HEK293 (cell line): ENCODE results near the gene LRRC53.

Source experiments
- ELK4 ChIP-seq: IDR thresholded peaks from 2 replicates; pipeline ENCODE4 v1.6.1; 2011; ENCODE audit warnings: mild to moderate bottlenecking, low read depth, low read length, borderline replicate concordance
- KLF16 ChIP-seq: fragments of 450-650 bp; formaldehyde crosslinking; IDR thresholded peaks from 2 replicates; pipeline ENCODE4 v1.5.1; 2017; ENCODE audit warnings: missing biosample characterization, missing genetic modification characterization
- TCF7L2 ChIP-seq: IDR thresholded peaks from 2 replicates; pipeline ENCODE4 v1.6.1; 2011; ENCODE audit warnings: low read depth, mild to moderate bottlenecking, inconsistent platforms, low read length, moderate library complexity, borderline replicate concordance
- ZBTB7A ChIP-seq: fragments of 450-650 bp; formaldehyde crosslinking; IDR thresholded peaks from 2 replicates; pipeline ENCODE4 v1.5.1; 2016; ENCODE audit warnings: low read depth, missing biosample characterization, missing genetic modification characterization
- ZFP41 ChIP-seq: fragments of 450-650 bp; formaldehyde crosslinking; IDR thresholded peaks from 2 replicates; pipeline ENCODE4 v1.5.1; 2016; ENCODE audit warnings: missing biosample characterization, missing genetic modification characterization, borderline replicate concordance
- ZNF10 ChIP-seq: fragments of 450-650 bp; formaldehyde crosslinking; IDR thresholded peaks from 2 replicates; pipeline ENCODE4 v1.5.1; 2017; ENCODE audit warnings: missing biosample characterization, missing genetic modification characterization
- ZNF214 ChIP-seq: fragments of 450-650 bp; formaldehyde crosslinking; IDR thresholded peaks from 2 replicates; pipeline ENCODE4 v1.5.1; 2017; ENCODE audit warnings: missing biosample characterization, mild to moderate bottlenecking, missing genetic modification characterization, borderline replicate concordance
- ZNF350 ChIP-seq: fragments of 450-650 bp; formaldehyde crosslinking; IDR thresholded peaks from 2 replicates; pipeline ENCODE4 v1.5.0; 2017; ENCODE audit warnings: missing biosample characterization, mild to moderate bottlenecking, missing genetic modification characterization
- ZNF529 ChIP-seq: fragments of 450-650 bp; formaldehyde crosslinking; IDR thresholded peaks from 2 replicates; pipeline ENCODE4 v1.5.1; 2017; ENCODE audit warnings: missing genetic modification characterization, missing biosample characterization; ENCODE audit not compliant: insufficient replicate concordance
- ZNF530 ChIP-seq: fragments of 450-650 bp; formaldehyde crosslinking; IDR thresholded peaks from 2 replicates; pipeline ENCODE4 v1.5.1; 2016; ENCODE audit warnings: low read depth, missing biosample characterization, missing genetic modification characterization
- ZNF701 ChIP-seq: fragments of 450-650 bp; formaldehyde crosslinking; IDR thresholded peaks from 2 replicates; pipeline ENCODE4 v1.5.1; 2016; ENCODE audit warnings: missing biosample characterization, missing genetic modification characterization
- ZNF768 ChIP-seq: fragments of 450-650 bp; formaldehyde crosslinking; IDR thresholded peaks from 2 replicates; pipeline ENCODE4 v1.5.1; 2018; ENCODE audit warnings: missing biosample characterization, mild to moderate bottlenecking, missing genetic modification characterization
- TF ChIP-seq, protein P1 (sequence below): fragments of 450-650 bp; formaldehyde crosslinking; IDR thresholded peaks from 2 replicates; pipeline ENCODE4 v1.5.1; 2016; ENCODE audit warnings: missing biosample characterization, missing genetic modification characterization
- TF ChIP-seq, protein P2 (sequence below): fragments of 450-650 bp; formaldehyde crosslinking; IDR thresholded peaks from 2 replicates; pipeline ENCODE4 v1.5.1; 2016; ENCODE audit warnings: missing biosample characterization, missing genetic modification characterization

DNA sequence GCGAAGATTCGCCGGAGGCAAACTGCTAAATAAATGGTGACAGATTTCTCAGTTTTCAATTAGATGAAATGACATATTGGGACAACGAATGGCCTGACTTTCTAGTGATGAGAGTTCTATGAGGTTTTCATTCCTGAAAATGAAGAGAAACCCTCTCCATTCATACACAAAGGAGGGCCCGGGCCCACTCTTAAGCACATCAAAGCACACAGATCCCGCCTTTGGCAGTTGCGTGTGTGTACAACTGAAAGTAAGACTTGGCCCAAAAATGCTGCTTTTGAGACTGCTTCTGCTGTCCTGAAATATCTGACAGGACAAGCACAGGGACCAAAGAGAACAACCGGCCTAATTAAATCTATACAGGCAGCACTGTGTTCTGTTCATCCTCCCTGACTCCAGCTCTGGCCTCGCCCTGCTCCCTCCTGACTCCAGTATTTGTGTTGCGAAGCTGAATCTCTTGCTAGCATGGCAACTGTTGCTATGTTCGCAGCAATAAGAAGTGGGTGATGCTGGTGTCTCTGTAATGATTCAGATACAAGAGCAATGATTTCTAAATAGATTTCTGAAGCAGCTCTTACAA lies 7.4 kb downstream of the LRRC53 start:
- TF ChIP-seq KLF16 (tag by site-specific recombination) (no peak), ZFP41 (tag by site-specific recombination) (no peak), ZBTB7A (tag by site-specific recombination) (no peak), ZNF768 (tag by site-specific recombination) (no peak), ELK4 (no peak), ZNF701 (tag by site-specific recombination) (no peak), ZNF529 (tag by site-specific recombination) (no peak), ZNF10 (no peak), ZNF214 (no peak), ZNF350 (tag by site-specific recombination) (no peak), ZNF530 (tag by site-specific recombination) (no peak), TCF7L2 (no peak)
- TF ChIP-seq, protein P1, sequence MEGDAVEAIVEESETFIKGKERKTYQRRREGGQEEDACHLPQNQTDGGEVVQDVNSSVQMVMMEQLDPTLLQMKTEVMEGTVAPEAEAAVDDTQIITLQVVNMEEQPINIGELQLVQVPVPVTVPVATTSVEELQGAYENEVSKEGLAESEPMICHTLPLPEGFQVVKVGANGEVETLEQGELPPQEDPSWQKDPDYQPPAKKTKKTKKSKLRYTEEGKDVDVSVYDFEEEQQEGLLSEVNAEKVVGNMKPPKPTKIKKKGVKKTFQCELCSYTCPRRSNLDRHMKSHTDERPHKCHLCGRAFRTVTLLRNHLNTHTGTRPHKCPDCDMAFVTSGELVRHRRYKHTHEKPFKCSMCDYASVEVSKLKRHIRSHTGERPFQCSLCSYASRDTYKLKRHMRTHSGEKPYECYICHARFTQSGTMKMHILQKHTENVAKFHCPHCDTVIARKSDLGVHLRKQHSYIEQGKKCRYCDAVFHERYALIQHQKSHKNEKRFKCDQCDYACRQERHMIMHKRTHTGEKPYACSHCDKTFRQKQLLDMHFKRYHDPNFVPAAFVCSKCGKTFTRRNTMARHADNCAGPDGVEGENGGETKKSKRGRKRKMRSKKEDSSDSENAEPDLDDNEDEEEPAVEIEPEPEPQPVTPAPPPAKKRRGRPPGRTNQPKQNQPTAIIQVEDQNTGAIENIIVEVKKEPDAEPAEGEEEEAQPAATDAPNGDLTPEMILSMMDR (tag by site-specific recombination), result no peak
- TF ChIP-seq, protein P2, sequence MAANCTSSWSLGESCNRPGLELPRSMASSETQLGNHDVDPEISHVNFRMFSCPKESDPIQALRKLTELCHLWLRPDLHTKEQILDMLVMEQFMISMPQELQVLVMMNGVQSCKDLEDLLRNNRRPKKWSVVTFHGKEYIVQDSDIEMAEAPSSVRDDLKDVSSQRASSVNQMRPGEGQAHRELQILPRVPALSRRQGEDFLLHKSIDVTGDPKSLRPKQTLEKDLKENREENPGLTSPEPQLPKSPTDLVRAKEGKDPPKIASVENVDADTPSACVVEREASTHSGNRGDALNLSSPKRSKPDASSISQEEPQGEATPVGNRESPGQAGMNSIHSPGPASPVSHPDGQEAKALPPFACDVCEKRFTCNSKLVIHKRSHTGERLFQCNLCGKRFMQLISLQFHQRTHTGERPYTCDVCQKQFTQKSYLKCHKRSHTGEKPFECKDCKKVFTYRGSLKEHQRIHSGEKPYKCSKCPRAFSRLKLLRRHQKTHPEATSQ (tag by site-specific recombination), result no peak
